SJSA1 (cell line): ENCODE data around the gene CDC5L. TPM values are rescaled to one million over a fixed set of nuclear protein-coding genes. Genes with fewer than 3 reads are reported as not detected.
A peak's percentile ranks its signal among the peaks of the same experiment; 100 is the strongest.

ENCODE experiments used
- DNase-seq, 2 experiments: peaks; one replicate each; pipeline ENCODE4 v3.0.0-alpha.2; 2015 to 2020; ENCODE audit warnings: low spot score in 2 of 2, low read depth in 1 of 2
- H3K27ac ChIP-seq: fragments of 250-450 bp; sonication (Bioruptor Pico); 2 replicates; pipeline ENCODE4 v1.5.1; 2020; ENCODE audit warnings: mild to moderate bottlenecking, moderate library complexity
- H3K27me3 ChIP-seq: fragments of 250-450 bp; sonication (Bioruptor Pico); replicated peaks from 2 replicates; pipeline ENCODE4 v1.5.1; 2020; ENCODE audit warnings: mild to moderate bottlenecking, moderate library complexity
- H3K36me3 ChIP-seq: fragments of 250-450 bp; sonication (Bioruptor Pico); 2 replicates; pipeline ENCODE4 v1.5.1; 2020; ENCODE audit warnings: mild to moderate bottlenecking
- H3K4me1 ChIP-seq: fragments of 250-450 bp; sonication (Bioruptor Pico); replicated peaks from 2 replicates; pipeline ENCODE4 v1.6.1; 2021; ENCODE audit warnings: mild to moderate bottlenecking
- H3K4me3 ChIP-seq: fragments of 250-450 bp; sonication (Bioruptor Pico); 2 replicates; pipeline ENCODE4 v1.5.1; 2020; ENCODE audit warnings: mild to moderate bottlenecking
- H3K9me3 ChIP-seq: fragments of 250-450 bp; sonication (Bioruptor Pico); replicated peaks from 2 replicates; pipeline ENCODE4 v1.5.1; 2020; ENCODE audit warnings: mild to moderate bottlenecking
- total RNA-seq: library from RNA; depleted of rRNA; stranded (reverse); fragments of >200 nt; shearing (Covaris generic); gene quantifications from 2 replicates; pipeline ENCODE4 v1.2.3, GENCODE V29; 2014

The CDC5L gene
- total RNA-seq, 1 experiment from 2014 or later, result 41.2 TPM

- Histone ChIP-seq H3K4me1 (peaks cover 24% of the 10 kb centered on the region), H3K9me3 (no peaks in the 10 kb centered on the region), H3K4me3 (no peak overlapping the region), H3K27ac (no peak overlapping the region), H3K27me3 (no peaks in the 10 kb centered on the region), H3K36me3 (no peaks in the 10 kb centered on the region)
- no peak for DNase-seq
These were observed 99.5 kb downstream of the CDC5L start for GRCh38 chr6:44487002-44487401.

DNA sequence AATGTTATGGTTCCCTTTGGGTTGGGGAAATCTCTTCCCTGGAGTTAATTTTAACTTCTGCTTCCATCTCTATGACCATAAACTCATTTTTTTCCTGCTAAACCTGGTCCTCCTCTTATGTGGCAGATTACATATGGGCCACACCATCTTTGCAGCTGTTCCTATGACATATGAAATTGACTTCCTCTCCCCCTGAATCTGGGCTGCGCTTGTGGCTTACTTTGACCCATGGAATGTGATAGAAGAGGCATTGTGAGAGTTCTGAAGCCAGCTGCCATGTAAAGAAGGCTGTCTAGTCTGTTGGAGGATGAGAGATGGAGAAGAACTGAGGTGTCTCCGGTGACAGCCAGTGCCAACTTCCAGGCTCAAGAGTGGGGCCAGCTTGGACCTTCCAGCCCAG is 100.1 kb downstream of the CDC5L start:
- no peak for DNase-seq
- H3K27ac ChIP-seq, result no peak overlapping the region
- no peaks in the 10 kb centered on the region for H3K27me3 ChIP-seq
- H3K9me3 ChIP-seq, result no peaks in the 10 kb centered on the region
- no peaks in the 10 kb centered on the region for H3K36me3 ChIP-seq
- no peak overlapping the region for H3K4me3 ChIP-seq
- peaks cover 24% of the 10 kb centered on the region for H3K4me1 ChIP-seq

DNA sequence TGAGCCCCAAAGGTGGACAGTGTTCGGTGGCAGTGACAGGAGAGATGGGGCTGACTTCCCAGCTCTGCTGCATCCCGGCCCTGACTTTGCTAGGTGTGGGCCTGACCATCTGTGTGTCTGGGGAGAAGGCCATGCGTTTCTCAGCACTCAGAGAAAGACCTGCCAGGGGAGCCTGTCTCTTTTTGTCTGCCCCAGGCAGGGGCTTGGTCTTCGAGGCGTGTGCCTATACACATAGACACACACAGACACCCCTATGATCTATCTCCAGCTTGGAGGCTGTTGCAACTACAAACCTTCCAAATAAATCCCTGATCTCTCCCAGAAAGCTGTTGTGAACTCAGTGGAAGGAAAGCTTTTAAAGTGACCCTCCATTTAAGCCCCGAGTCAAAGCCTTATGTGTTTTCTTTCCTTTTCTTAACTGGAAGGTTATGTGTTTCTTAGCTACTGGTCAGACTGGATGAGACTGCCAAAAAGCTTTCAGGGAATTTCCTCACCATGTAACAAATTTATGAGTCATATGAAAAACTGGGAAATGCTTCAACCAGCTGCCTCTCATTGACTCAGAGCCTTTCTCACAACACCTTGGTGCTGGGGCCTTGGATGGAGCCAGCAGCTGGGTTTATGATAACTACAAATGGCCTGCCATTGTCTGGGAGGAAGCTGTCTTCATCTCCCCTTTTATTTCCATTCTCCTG is 102.6 kb downstream of the CDC5L start:
- H3K4me1 ChIP-seq, result peaks cover 46% of the 10 kb centered on the region
- H3K27ac ChIP-seq, result peak overlapping the region; percentile 97
- no peaks in the 10 kb centered on the region for H3K36me3 ChIP-seq
- H3K27me3 ChIP-seq, result no peaks in the 10 kb centered on the region
- no peaks in the 10 kb centered on the region for H3K9me3 ChIP-seq
- H3K4me3 ChIP-seq, result no peak overlapping the region
- DNase-seq, result peak; percentile 82 to 90

GRCh38 chr6:44493132-44493531 is 105.6 kb downstream of the CDC5L start:
- DNase-seq, result no peak
- no peaks in the 10 kb centered on the region for H3K27me3 ChIP-seq
- no peaks in the 10 kb centered on the region for H3K36me3 ChIP-seq
- peaks cover 50% of the 10 kb centered on the region for H3K4me1 ChIP-seq
- no peaks in the 10 kb centered on the region for H3K9me3 ChIP-seq
- H3K4me3 ChIP-seq, result no peak overlapping the region
- peak overlapping the region; percentile 79 for H3K27ac ChIP-seq

- peak overlapping the region; percentile 79 for H3K27ac ChIP-seq
- H3K9me3 ChIP-seq, result no peaks in the 10 kb centered on the region
- peaks cover 50% of the 10 kb centered on the region for H3K4me1 ChIP-seq
- H3K4me3 ChIP-seq, result no peak overlapping the region
- no peaks in the 10 kb centered on the region for H3K27me3 ChIP-seq
- DNase-seq, result no peak
- H3K36me3 ChIP-seq, result no peaks in the 10 kb centered on the region
These were observed 106.1 kb downstream of the CDC5L start for GRCh38 chr6:44493593-44493992.

DNA sequence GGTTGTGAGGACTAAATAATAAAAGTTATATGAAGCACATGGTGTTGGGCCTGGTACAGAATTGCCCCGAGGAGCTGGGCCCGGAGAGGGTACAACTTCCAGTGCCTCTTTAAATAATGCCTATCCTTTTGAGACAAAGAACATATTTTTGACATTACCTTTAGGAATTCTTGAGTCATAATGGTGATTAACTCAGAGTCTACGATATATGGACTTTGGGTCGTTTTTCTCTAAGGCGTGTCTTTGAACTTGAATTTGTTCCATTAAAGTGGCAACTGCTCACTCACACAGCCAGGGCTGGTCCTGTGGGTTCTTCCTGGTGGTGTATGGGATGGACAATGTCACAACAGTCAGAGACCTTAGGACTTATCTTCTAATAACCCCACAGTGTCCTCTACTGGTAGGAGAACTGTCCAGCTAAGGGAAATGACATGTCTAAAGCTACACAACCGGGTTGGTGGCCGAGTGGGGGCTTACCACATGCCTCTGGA is 106.5 kb downstream of the CDC5L start:
- Histone ChIP-seq H3K4me1 (peaks cover 50% of the 10 kb centered on the region), H3K4me3 (no peak overlapping the region), H3K36me3 (no peaks in the 10 kb centered on the region), H3K27me3 (no peaks in the 10 kb centered on the region), H3K27ac (peak overlapping the region; percentile 79), H3K9me3 (no peaks in the 10 kb centered on the region)
- peak; percentile 74 to 75 for DNase-seq

DNA sequence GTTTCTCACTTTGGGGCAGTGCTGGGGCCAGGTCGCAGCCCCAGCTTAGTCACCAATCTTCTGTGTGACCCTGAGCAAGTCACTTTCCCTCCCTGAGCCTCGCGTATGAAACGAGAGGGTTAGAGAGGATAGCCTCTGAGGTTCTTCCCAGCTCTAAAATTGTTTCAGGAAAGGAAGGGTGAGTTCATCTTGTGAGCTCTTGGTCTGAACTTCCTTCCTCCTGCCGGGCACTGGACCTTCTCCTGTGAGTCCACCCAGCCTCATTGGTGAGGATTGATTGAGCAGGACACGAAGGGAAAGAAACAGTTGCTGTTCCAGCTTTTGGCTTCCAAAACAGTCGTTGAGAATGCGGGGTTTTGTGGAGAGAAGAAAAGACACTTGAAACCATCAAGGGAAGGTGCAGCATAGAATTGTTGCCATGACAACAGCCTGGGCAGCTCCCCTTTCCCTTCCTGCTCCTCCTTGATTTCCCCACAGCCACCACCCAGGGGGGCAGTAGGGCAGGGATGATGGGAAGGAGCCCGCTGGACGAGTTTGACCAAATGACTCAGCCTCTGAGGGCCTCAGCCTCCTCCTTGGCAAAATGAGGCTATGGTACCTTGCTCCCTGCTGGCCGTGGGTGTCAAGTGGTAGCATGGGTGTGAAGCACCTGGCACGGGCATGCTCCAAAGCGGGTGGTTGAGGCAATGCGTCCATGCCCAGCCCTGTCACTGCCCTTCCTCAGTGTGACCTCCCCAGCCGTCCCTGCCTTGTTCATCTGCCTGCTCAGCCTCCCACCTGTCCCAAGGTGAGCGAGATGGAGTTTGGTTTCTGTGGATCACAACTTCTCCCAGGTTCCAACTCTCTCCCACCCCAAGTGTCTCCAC is 107.8 kb downstream of the CDC5L start:
- H3K27ac ChIP-seq, result no peak overlapping the region; the same call in 1 of the 2 replicates
- H3K36me3 ChIP-seq, result no peaks in the 10 kb centered on the region
- no peaks in the 10 kb centered on the region for H3K9me3 ChIP-seq
- H3K4me3 ChIP-seq, result no peak overlapping the region
- DNase-seq, result peak in 1 of 2 experiments; percentile 35
- no peaks in the 10 kb centered on the region for H3K27me3 ChIP-seq
- H3K4me1 ChIP-seq, result peaks cover 37% of the 10 kb centered on the region

- Histone ChIP-seq H3K36me3 (no peaks in the 10 kb centered on the region), H3K27ac (no peak overlapping the region), H3K27me3 (no peaks in the 10 kb centered on the region), H3K4me1 (peaks cover 26% of the 10 kb centered on the region), H3K4me3 (no peak overlapping the region), H3K9me3 (no peaks in the 10 kb centered on the region; the same call in 1 of the 2 replicates)
- DNase-seq, result peak in 1 of 2 experiments; percentile 17
These were observed 109.3 kb downstream of the CDC5L start for GRCh38 chr6:44496665-44497369.

- H3K9me3 ChIP-seq, result no peaks in the 10 kb centered on the region; the same call in 1 of the 2 replicates
- H3K27ac ChIP-seq, result no peak overlapping the region
- H3K36me3 ChIP-seq, result no peaks in the 10 kb centered on the region
- no peaks in the 10 kb centered on the region for H3K27me3 ChIP-seq
- H3K4me1 ChIP-seq, result peaks cover 26% of the 10 kb centered on the region
- H3K4me3 ChIP-seq, result no peak overlapping the region
- peak in 1 of 2 experiments; percentile 22 for DNase-seq
These were observed 110.3 kb downstream of the CDC5L start for GRCh38 chr6:44497807-44498206.

DNA sequence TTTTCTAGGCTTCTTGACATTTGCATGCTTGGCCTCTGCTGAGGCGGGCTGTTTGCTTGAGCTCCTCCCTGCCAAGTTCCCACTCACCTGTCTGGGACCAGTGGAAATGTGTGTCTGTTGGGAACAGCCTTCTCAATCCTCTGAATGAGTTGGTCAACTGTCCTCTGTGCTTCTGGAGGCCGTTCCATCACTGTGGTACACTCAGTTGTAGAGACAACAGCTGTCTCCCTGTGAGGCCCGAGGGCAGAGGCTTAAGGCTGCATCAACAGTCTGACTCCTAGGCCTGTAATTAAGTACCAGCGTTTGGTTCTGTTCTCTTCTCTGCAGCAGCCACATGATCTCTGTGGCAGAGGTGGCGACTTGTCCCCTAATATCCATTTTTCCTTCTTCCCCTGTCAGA is 110.9 kb downstream of the CDC5L start:
- Histone ChIP-seq H3K9me3 (no peaks in the 10 kb centered on the region; the same call in 1 of the 2 replicates), H3K27me3 (no peaks in the 10 kb centered on the region), H3K36me3 (no peaks in the 10 kb centered on the region), H3K4me3 (no peak overlapping the region), H3K4me1 (peaks cover 20% of the 10 kb centered on the region), H3K27ac (no peak overlapping the region)
- DNase-seq, result no peak

DNA sequence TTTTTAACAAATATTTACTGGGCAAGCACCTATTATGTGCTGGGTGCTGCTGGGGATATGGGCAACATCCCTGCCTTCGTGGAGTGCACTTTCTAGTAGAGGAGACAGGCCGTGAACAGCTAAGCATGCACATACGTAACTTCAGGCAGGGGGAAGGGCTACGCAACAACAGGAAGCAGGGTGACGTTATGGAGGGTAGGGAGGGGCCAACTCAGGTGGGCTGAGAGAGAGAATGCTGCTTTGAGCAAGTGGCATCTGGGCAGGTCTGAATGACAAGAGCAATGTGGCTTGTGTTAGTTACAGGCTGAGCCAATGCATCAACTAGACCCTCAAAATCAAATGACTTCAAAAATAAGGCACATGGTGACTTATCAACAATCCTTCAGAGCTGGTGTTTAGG is 112.1 kb downstream of the CDC5L start:
- no peak for DNase-seq
- H3K4me3 ChIP-seq, result no peak overlapping the region
- H3K9me3 ChIP-seq, result no peaks in the 10 kb centered on the region; the same call in 1 of the 2 replicates
- H3K4me1 ChIP-seq, result peaks cover 9% of the 10 kb centered on the region
- no peaks in the 10 kb centered on the region for H3K36me3 ChIP-seq
- no peak overlapping the region for H3K27ac ChIP-seq
- H3K27me3 ChIP-seq, result no peaks in the 10 kb centered on the region
